D341Med (cell line): ENCODE measurements around the gene AUNIP.
A peak's percentile ranks its signal among the peaks of the same experiment; 100 is the strongest.

ENCODE experiments used
- DNase-seq: peaks from one replicate; pipeline ENCODE4 v3.0.0; 2012; ENCODE audit warnings: low spot score

The AUNIP gene

GRCh38 chr1:25828491-25828890 lies 30.8 kb downstream of the AUNIP start:
- DNase-seq: no peak

GRCh38 chr1:25826571-25826970 lies 32.7 kb downstream of the AUNIP start:
- DNase-seq: no peak

- no peak for DNase-seq
Measured at GRCh38 chr1:25825605-25826004, 33.7 kb downstream of the AUNIP start.

GRCh38 chr1:25821630-25822091 lies 37.6 kb downstream of the AUNIP start:
- no peak for DNase-seq

- DNase-seq: no peak
Measured at GRCh38 chr1:25821112-25821476, 38.2 kb downstream of the AUNIP start.

GRCh38 chr1:25820247-25821111 lies 38.8 kb downstream of the AUNIP start:
- peak; percentile 75 for DNase-seq

GRCh38 chr1:25819491-25820246 lies 39.6 kb downstream of the AUNIP start, which contains the start of gene MTFR1L:
MTFR1L (plus strand) TSS chr1:25819954; CDS start chr1:25823105, 3,151 bp downstream.
- peak; percentile 95 for DNase-seq

GRCh38 chr1:25818569-25818968 lies 40.7 kb downstream of the AUNIP start:
- DNase-seq: no peak

- no peak for DNase-seq
Measured at GRCh38 chr1:25817840-25818501, 41.3 kb downstream of the AUNIP start.

GRCh38 chr1:25816112-25816718 lies 43.0 kb downstream of the AUNIP start:
- no peak for DNase-seq

GRCh38 chr1:25815208-25816111 lies 43.8 kb downstream of the AUNIP start:
- DNase-seq: no peak

- no peak for DNase-seq
Measured at GRCh38 chr1:25814549-25815087, 44.6 kb downstream of the AUNIP start.

- DNase-seq: no peak
Measured at GRCh38 chr1:25813734-25814471, 45.4 kb downstream of the AUNIP start.

GRCh38 chr1:25813071-25813733 lies 46.1 kb downstream of the AUNIP start:
- no peak for DNase-seq

GRCh38 chr1:25811384-25812082 lies 47.7 kb downstream of the AUNIP start:
- DNase-seq: no peak

GRCh38 chr1:25810341-25811299 lies 48.6 kb downstream of the AUNIP start:
- DNase-seq: peak; percentile 86

GRCh38 chr1:25809929-25810328 lies 49.3 kb downstream of the AUNIP start:
- no peak for DNase-seq
